Spinal cord (tissue), 10 donors: ENCODE results near the gene PDE6G. TPM values are rescaled to one million over a fixed set of nuclear protein-coding genes. Genes with fewer than 3 reads are reported as not detected.

ENCODE experiments used
- DNase-seq, 6 donors: peaks; one replicate each; pipeline versions ENCODE4 v3.0.0 to v3.0.0-alpha.2; 2013 to 2015; ENCODE audit warnings: low spot score in 6 of 6, low read depth in 4 of 6
- H3K27ac ChIP-seq: one replicate; pipeline ENCODE4 v1.5.1; 2013; ENCODE audit warnings: low read depth, low read length, control low read depth
- H3K27me3 ChIP-seq: one replicate; pipeline ENCODE4 v1.6.1; 2013; ENCODE audit warnings: low read length; ENCODE audit not compliant: control insufficient read depth, insufficient read depth
- H3K36me3 ChIP-seq: one replicate; pipeline ENCODE4 v1.6.1; 2013; ENCODE audit warnings: low read length; ENCODE audit not compliant: control insufficient read depth, insufficient read depth
- H3K4me1 ChIP-seq: one replicate; pipeline ENCODE4 v1.6.1; 2013; ENCODE audit warnings: low read length; ENCODE audit not compliant: control insufficient read depth, insufficient read depth
- H3K4me3 ChIP-seq: one replicate; pipeline ENCODE4 v1.5.1; 2013; ENCODE audit warnings: low read depth, low read length, control low read depth
- H3K9me3 ChIP-seq: one replicate; pipeline ENCODE4 v1.6.1; 2013; ENCODE audit warnings: low read length; ENCODE audit not compliant: control insufficient read depth, insufficient read depth
- WGBS: methylation state at CpG from one replicate; pipeline ENCODE4 v1.1.5; 2013; ENCODE audit warnings: missing lambda C conversion rate; ENCODE audit not compliant: insufficient coverage; 5-methylcytosine and 5-hydroxymethylcytosine counted together
- polyA plus RNA-seq, 2 donors: library from polyadenylated mRNA; unstranded; fragments of 120-200 nt; gene quantifications; one replicate each; pipeline ENCODE4 v1.2.1, GENCODE V29; 2013; ENCODE audit not compliant: insufficient read length in 2 of 2
- total RNA-seq, 2 donors: library from RNA; depleted of rRNA in 1 of 2; stranded (reverse); fragments of 120-200 nt in 1 of 2; fragments of >200 nt in 1 of 2; gene quantifications; one replicate each; pipeline versions ENCODE4 v1.2.3 to v1.2.4, GENCODE V29; 2013 to 2014
- donor health status: healthy.

The PDE6G gene
- total and polyA plus RNA-seq, 4 donors: 1.9 to 3.7 (median 2.0) TPM; not detected in 1

DNA sequence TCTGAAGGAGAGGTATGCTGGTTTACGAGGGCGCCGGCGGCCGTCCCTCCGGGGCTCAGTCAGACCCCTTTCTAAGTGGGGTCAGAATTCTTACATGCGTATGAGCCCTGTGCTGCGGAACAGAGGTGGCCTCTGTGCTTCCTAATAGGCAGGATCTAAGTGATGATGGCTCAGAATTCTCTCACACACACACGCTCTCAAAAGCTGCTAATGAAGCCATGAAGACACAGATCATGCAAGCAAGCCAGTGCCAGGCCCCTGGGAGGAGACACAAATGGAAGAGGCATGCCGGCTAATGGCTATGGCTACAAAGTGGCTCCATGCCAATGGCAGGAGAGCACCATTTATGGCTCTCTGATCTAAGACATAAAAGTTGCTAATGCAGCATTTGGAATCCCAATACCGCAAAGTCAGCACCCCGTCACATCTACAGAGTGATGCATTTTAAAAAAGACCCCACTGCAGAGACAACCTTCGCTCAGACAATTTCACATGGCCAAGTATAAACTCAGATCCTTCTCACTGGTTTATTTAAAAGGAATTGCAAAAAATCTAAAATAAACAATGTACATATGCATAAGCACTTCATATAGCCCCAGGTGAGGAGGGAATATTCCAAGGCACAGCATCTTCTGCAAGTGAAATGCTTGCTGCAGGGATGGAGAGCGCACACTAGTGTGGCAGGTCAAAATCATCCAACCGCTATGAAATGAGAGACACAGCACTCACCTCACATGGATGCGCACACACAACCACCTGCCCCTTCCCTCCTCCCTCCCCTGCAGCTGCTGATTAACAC, 44.0 kb downstream of the PDE6G start:
- DNase-seq: peak in 1 of 6 donors; percentile 60
- Histone ChIP-seq H3K36me3 (peaks cover 77% of the 10 kb centered on the region), H3K27ac (no peak overlapping the region), H3K4me3 (no peak overlapping the region), H3K9me3 (no peaks in the 10 kb centered on the region), H3K27me3 (no peaks in the 10 kb centered on the region), H3K4me1 (no peaks in the 10 kb centered on the region)
- 83% methylated on average over 7 of the region's 16 CpGs for WGBS

DNA sequence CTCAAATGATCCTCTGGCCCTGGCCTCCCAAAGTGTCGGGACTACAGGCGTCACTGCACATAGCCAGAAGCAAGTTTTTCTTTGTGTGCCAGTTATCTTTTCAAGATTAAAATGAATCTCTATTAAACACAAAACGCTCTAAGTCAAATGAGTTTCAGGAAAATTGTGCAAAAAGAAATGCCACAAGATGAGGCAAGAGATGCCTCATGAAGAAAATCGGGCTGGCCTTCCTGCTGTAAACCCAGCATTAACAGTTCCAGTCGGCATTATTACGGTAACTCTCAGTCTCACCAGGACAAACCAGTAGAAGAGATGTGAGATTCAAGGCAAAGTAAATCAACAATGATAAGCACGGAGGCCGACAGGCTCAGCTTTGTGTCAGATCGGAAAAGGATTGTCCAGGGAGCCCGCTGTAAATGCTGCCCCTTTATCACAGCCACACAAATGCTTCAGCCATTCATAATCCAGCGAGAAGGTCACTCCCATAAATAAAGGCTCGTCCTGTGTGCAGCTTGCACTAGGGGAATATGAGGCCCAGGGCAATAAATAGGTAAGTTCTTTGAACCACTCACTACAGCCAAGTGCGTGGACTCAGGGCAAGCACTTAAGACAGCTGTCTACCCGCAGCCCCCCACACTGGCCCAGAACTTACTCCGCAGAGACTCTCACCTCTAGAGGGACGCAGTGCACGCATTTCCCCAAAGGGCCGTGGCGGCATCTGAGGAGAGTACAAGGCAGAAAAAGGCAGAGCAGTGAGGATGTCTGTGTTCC, 46.6 kb downstream of the PDE6G start:
- Histone ChIP-seq H3K9me3 (no peaks in the 10 kb centered on the region), H3K4me1 (no peaks in the 10 kb centered on the region), H3K27ac (no peak overlapping the region), H3K27me3 (no peaks in the 10 kb centered on the region), H3K4me3 (no peak overlapping the region), H3K36me3 (peaks cover 73% of the 10 kb centered on the region)
- 72% methylated on average over 9 of the region's 19 CpGs for WGBS
- peak in 1 of 6 donors; percentile 39 for DNase-seq

DNA sequence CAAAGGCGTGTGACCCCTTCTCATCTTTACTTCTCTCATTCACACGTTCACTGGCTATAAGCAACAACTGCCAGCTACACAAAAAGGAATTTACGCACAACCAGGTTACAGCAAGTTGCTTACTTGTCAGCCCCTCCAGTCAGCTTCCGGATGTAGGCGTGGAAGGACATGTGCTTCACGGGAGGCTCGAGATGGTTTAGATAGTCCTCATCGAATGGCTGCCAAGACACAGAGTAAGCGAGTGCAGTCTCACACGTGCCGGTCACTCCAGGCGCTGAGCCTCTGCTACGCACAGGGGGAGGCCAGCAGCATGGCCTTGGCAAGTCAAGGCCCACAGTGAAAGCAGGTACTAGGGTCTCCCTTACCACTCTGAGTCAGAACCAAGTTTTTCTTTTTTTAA, 47.7 kb downstream of the PDE6G start:
- no peak overlapping the region for H3K27ac ChIP-seq
- no peak for DNase-seq
- peaks cover 72% of the 10 kb centered on the region for H3K36me3 ChIP-seq
- no peaks in the 10 kb centered on the region for H3K9me3 ChIP-seq
- no peaks in the 10 kb centered on the region for H3K4me1 ChIP-seq
- H3K27me3 ChIP-seq: no peaks in the 10 kb centered on the region
- WGBS: 93% methylated on average over 13 of the region's 13 CpGs
- no peak overlapping the region for H3K4me3 ChIP-seq

DNA sequence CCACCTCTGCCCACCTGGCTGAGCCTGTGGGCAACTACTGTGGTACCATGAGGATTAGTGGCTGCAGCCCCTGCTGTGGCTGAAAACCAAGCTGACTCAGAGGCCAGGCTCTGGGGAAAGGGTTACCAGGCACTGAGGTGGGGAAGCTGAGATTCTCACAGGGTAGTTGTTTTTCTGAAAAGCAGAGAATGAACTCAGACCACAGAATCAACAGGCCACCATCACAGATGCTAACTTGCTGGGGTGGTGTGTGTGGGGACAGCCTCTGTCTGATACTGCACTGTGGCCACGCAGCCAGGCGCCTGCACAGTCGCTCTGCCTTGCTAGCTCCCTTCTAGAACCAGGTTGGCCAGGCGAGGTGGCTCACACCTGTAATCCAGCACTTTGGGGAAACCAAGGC, 48.3 kb downstream of the PDE6G start:
- Histone ChIP-seq H3K36me3 (peaks cover 72% of the 10 kb centered on the region), H3K27ac (no peak overlapping the region), H3K9me3 (no peaks in the 10 kb centered on the region), H3K4me1 (no peaks in the 10 kb centered on the region), H3K4me3 (no peak overlapping the region), H3K27me3 (no peaks in the 10 kb centered on the region)
- WGBS: 97% methylated on average over 4 of the region's 4 CpGs
- DNase-seq: no peak

DNA sequence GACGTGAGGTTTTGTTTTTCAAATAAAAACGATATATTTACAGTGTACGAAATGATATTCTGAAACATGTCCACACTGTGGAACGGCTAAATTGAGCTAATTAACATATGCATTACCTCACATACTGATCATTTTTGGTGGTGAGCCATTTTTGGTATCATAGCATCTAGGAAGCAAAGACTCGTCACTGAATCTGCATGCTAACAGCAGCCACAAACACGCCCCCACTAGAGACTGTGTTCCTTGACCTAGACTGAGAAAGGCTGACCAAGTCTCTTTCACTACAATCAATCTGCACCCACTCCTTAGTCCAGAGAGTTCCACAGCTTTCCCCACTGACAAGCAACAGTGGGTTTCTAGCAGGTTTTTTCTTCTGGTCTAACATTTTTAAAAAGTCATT, 48.9 kb downstream of the PDE6G start:
- Histone ChIP-seq H3K27me3 (no peaks in the 10 kb centered on the region), H3K9me3 (no peaks in the 10 kb centered on the region), H3K27ac (no peak overlapping the region), H3K4me1 (no peaks in the 10 kb centered on the region), H3K4me3 (no peak overlapping the region), H3K36me3 (peaks cover 73% of the 10 kb centered on the region)
- WGBS: 86% methylated on average over 3 of the region's 6 CpGs
- DNase-seq: no peak

DNA sequence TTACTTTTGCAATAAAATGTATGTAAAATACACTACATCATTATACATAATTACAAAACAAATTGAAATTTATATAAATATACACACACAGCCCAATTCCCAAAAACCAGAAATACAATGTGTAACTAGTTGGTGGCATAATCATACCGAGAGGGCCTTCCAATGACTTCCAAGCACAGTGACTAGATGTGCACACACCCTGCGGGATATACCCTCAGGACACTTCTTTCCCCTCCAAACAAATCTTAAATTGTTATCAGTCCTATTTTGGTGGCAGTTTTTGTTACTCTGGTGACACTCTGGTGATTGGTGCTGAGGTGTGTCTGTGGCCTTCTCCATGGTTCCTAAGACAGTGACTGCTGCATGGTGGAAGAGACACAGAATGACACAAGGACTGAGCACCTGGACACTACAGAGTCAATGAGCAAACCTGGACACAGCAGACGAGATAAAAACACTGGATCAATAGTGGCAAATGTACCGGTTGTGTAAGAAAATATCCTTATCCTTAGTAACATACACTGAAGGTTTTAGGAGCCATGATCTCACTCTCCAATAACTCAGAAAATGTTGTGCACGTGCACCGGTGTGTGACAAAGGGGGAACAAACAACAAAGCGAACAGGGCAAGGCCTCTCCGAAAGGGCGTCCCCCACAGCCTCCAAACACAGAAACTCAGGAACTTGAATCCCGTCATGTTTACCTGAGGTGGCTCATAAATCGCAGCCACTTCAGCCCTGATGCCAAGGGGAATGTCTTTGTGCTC, 52.3 kb downstream of the PDE6G start:
- H3K36me3 ChIP-seq: peaks cover 63% of the 10 kb centered on the region
- no peak overlapping the region for H3K4me3 ChIP-seq
- H3K27me3 ChIP-seq: no peaks in the 10 kb centered on the region
- WGBS: 95% methylated on average over 4 of the region's 11 CpGs
- H3K9me3 ChIP-seq: no peaks in the 10 kb centered on the region
- H3K4me1 ChIP-seq: peaks cover 2% of the 10 kb centered on the region
- no peak for DNase-seq
- H3K27ac ChIP-seq: no peak overlapping the region

DNA sequence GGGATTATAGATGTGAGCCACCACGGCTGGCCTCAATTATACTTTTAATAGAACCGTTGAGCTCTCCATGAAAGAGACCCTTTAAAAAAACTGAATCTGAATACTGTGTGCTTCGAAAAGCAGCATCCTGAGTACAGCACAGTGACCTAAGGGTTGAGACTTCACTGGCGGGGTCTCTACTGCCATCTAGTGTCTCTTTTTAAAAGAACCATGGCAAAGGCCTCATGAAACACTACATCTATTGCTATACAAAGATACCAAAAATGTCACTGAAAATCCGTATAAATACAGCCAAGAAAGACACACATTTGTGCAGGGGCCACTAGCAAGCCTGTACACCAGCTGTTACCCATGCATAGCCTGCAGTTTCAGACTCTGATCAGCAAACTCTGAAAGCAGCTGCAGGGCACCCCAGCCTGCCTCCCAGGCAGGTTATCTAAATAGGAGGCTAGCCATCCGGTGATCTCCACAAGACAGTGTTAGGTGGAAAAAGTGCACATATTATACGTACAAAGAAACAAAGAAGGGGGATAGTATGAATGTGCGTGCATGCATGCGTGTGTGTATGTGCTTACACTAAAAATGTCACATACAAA, 54.7 kb downstream of the PDE6G start:
- DNase-seq: peak; percentile 33 to 94 (median 64)
- WGBS: 26% methylated on average over 4 of the region's 9 CpGs
- Histone ChIP-seq H3K4me1 (peaks cover 2% of the 10 kb centered on the region), H3K27me3 (no peaks in the 10 kb centered on the region), H3K4me3 (no peak overlapping the region), H3K27ac (no peak overlapping the region), H3K36me3 (peaks cover 69% of the 10 kb centered on the region), H3K9me3 (no peaks in the 10 kb centered on the region)
